ENCODE data around the gene CANT1.

CANT1 gene

GRCh38 chr17:79007504-79008381 is 1.8 kb downstream of the CANT1 start:
- no peak for DNase-seq

GRCh38 chr17:79006794-79007503 is 2.6 kb downstream of the CANT1 start:
- no peak for DNase-seq

GRCh38 chr17:79006046-79006445 is 3.5 kb downstream of the CANT1 start:
- no peak for DNase-seq

- DNase-seq = no peak
These were observed 4.3 kb downstream of the CANT1 start for GRCh38 chr17:79005063-79005861.

- DNase-seq = no peak
These were observed 5.7 kb downstream of the CANT1 start for GRCh38 chr17:79003661-79004411.

GRCh38 chr17:79002796-79003593 is 6.6 kb downstream of the CANT1 start:
- no peak for DNase-seq

GRCh38 chr17:79002291-79002690 is 7.3 kb downstream of the CANT1 start:
- no peak for DNase-seq

GRCh38 chr17:79001190-79002020 is 8.2 kb downstream of the CANT1 start:
- DNase-seq = no peak

- no peak for DNase-seq
These were observed 9.0 kb downstream of the CANT1 start for GRCh38 chr17:79000396-79001189.

GRCh38 chr17:78999947-79000395 is 9.6 kb downstream of the CANT1 start:
- DNase-seq = no peak

GRCh38 chr17:78999056-78999768 is 10.4 kb downstream of the CANT1 start:
- no peak for DNase-seq

- no peak for DNase-seq
These were observed 11.1 kb downstream of the CANT1 start for GRCh38 chr17:78998311-78999055.

- DNase-seq = no peak
These were observed 11.7 kb downstream of the CANT1 start for GRCh38 chr17:78997881-78998280.

- no peak for DNase-seq
These were observed 12.3 kb downstream of the CANT1 start for GRCh38 chr17:78997231-78997741.

- DNase-seq = no peak
These were observed 12.8 kb downstream of the CANT1 start for GRCh38 chr17:78996781-78997201.

- DNase-seq = no peak
These were observed 13.7 kb downstream of the CANT1 start for GRCh38 chr17:78995761-78996451.

GRCh38 chr17:78995022-78995760 is 14.4 kb downstream of the CANT1 start:
- DNase-seq = no peak

Data from CD4-positive, alpha-beta T cell treated with Interleukin-1 beta for 1 hour (primary cell).